GM18526 (cell line): ENCODE results near the gene CPSF6.

Source experiments
- POLR2A ChIP-seq: IDR thresholded peaks from 3 replicates; pipeline ENCODE4 v1.6.1; 2011; ENCODE audit not compliant: insufficient read length; ENCODE audit errors: extremely low read depth

The CPSF6 gene, protein sequence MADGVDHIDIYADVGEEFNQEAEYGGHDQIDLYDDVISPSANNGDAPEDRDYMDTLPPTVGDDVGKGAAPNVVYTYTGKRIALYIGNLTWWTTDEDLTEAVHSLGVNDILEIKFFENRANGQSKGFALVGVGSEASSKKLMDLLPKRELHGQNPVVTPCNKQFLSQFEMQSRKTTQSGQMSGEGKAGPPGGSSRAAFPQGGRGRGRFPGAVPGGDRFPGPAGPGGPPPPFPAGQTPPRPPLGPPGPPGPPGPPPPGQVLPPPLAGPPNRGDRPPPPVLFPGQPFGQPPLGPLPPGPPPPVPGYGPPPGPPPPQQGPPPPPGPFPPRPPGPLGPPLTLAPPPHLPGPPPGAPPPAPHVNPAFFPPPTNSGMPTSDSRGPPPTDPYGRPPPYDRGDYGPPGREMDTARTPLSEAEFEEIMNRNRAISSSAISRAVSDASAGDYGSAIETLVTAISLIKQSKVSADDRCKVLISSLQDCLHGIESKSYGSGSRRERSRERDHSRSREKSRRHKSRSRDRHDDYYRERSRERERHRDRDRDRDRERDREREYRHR

DNA sequence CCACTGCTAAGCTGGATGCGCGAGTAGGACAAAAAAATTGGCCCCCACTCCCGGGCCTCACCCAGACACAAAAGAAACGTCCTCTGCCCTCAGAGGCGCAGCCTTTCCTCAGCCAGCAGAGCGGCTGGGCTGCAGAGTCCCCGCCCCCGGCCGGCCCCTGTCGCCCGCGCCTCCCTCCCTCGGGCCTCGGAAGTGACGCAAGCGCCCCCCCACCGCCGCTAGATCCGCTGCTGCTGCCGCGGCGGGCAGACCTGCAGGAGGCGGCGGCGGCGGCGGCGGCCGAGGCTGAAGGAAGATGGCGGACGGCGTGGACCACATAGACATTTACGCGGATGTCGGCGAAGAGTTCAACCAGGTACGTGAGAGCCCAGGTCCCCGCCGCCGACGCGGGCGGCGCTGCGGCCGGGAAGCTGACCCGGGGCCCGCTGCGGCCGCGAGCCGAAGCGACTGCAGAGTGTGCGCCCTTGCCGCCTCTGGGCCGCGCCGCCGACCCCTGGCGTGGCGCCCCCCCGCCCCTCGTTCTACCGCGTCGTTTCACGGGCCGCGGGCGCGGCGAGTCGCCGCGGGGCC lies at the start of gene CPSF6:
Gene CPSF6, plus strand, starts transcription at position 218 of the 570 bp plus-strand sequence. Its CDS starts 78 bp downstream, at position 296.
- TF ChIP-seq POLR2A, result peak; percentile 81

- no peak for TF ChIP-seq POLR2A
These were observed 42.8 kb upstream of the CPSF6 start for GRCh38 chr12:69196302-69197288.

GRCh38 chr12:69204191-69204590 lies 35.2 kb upstream of the CPSF6 start:
- TF ChIP-seq POLR2A, result no peak

- TF ChIP-seq POLR2A, result no peak
These were observed 28.7 kb upstream of the CPSF6 start for GRCh38 chr12:69210661-69211060.

DNA sequence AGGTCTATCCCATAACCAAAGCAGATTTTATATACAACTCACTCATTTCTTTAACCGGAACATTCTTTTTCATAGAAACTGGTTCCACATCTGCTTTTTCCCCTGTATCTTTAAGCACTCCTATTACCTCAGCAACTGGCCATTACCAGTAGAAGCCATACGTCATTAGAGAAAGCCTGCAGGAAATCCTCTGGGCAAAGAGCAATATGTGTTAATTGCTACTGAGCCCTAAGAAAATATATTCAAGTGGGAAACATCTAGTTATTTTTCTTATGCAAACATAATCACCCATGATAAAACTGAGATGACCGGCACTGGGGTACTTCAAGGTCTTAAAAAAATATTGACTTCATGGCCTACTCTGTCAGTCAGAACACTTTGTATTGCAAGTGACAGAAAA lies 28.2 kb upstream of the CPSF6 start:
- no peak for TF ChIP-seq POLR2A

DNA sequence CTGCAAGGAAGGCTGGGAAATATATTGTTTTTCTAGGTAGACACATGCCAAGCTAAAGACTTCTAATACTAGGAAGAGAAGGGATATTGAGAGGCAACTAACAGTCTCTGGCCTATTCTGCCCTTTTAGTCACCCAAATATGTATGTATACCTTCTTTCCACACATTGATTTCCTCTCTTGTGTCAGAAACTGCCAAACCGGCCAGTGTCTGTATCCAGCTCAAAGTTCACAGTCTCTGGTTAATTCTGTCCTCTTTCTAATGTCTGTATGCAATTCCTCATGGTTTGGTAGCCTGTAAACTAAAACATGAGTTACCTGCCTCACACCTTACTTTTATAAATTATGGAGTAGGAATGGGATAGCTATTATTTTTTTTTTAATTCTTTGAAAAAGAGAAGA lies 25.2 kb upstream of the CPSF6 start:
- no peak for TF ChIP-seq POLR2A

- TF ChIP-seq POLR2A, result no peak
These were observed 14.0 kb upstream of the CPSF6 start for GRCh38 chr12:69225251-69225910.

DNA sequence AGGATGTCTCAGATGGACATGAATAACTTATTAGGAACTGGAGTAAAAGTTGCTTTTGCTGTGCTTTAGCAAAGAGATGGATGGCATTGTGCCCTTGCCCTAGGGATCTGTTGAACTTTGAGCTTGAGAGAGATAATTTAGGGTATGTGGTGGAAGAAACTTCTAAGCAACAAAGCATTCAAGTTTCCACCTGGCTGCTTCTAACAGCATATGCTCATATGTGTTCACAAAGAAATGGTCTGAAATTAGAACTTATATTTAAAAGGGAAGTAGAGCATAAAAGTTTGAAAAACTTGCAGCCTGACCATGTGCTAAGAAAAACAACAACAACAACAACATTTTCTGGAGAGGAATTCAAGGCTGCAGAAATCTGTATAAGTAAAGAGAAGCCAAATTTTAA lies 7.9 kb upstream of the CPSF6 start:
- no peak for TF ChIP-seq POLR2A

DNA sequence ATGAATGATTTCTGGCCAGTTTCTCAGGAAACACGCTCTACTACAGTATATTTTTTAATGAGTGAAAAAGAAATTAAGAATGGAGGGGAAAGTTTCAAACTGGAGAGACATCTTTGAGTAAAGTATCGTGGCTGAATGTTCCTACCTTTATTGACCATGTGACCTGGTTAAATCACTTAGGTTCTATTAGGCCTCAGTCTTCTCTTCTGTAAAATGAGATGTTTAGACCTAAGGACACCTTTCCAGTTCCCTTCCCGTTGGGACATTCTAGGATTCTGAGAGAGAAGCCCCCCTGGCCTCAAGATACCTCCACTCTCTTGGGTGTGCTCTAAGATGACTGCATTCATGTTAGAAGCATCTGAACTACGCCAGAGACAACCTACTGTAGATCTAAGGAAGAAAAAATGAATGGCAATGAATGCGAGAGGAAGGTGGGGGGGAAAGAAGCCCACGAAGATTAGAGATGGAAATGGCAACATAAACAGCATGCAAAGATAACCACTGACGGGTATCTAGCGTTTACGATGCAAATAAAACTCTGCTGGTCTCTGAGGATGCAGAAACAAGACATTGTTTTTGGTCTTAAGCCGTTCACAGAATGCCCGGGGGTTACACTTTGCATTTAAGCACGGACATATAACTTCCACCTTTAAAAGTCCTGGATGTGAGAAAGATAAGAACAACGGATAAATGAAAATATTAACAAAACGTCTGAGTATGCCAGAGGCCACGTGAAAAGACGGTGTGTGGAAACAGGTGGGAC lies 599 bp upstream of the CPSF6 start:
- TF ChIP-seq POLR2A, result no peak

DNA sequence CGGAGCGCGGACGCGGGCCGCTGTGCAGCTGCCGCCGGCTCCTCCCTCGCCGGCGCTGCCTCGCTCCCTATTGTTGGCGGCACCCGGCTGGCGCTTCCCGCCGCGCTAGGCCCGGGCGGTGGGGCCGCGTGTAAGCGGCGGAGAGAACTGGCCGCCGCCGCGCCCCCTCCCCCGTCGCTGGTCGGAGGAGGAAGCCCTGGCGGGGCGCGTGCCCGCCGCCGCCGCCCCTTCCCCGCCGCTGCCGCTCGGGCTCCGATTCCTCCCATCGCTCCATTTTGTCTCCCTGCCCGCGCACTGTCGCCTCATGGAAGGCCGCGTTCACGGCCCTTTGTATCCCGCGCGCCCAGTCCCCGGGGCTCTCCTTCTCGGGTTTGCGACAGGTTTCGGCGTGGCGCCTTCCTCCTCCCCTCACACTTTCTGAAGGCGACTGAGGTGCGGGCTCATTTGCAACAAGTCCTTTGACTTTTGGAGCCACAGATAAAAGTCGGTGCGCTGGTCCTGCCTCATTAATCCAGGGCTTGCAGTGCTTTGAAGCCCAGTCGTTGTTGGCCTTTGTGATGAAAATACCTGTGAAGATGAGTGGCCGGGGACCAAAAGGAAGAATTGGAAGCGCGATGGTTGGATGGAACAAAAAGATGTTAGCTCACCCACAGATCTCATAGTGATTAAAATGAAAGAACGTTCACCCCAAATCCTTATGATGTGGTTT lies 707 bp downstream of the CPSF6 start:
- TF ChIP-seq POLR2A, result no peak

DNA sequence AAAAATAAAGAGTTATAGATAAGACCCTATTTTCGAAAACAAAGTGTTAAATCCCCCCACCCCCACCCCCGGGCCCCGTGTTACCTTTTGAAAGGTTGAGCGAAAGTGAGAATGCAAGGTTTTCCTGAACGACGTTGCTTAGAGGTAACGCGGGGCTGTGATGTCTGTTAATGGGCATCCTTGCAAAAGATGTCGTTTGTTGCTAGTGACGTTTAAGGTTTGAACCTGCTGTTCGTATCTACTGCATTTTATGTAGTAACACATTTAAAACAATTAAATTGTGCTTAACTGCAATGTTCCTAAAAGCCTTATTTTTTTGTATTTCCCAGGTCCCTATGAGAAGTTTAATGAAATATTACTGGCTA lies 1.2 kb downstream of the CPSF6 start:
- no peak for TF ChIP-seq POLR2A

DNA sequence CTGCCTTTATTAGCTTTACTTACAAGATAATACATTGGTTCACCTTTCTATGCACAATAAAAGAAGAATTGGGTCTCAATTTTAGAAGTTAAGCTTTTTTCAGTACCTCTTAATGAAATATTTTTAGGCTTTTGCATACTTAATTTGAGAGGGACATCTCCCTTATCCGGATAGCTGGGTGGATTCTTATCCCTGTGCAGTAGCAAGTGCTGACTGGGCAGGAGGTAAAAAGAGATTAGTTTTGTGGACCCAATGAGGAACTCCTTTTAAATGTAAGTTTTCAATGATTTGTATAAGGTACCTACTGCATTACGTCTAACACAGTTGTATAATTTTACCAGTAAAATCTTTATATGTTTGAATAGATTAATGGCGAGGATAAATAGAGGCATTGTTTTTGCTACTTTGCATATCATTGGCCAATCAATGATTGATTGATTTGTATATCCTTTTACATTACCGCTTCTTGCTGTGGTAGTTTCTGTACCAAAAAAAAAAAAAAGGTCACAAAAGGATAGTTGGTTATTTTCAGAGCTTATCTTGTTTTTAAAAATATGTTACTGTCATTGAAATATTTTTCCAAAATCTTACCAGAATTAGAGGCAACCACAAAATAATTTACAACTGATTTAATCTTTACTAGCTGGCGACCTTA lies 2.2 kb downstream of the CPSF6 start:
- no peak for TF ChIP-seq POLR2A
